Mesenchymal stem cell (in vitro differentiated cells and primary cell): ENCODE measurements around the gene ANKRD9.

Experiments
- DNase-seq: peaks from one replicate; pipeline ENCODE4 v3.0.0-alpha.2; 2013
- H2AFZ ChIP-seq: one replicate; pipeline ENCODE4 v1.6.1; 2013; ENCODE audit warnings: low read depth, mild to moderate bottlenecking, control low read depth, inconsistent platforms, low read length, moderate library complexity
- H2AK5ac ChIP-seq: 2 replicates; pipeline ENCODE4 v1.6.1; 2013; ENCODE audit warnings: low read length, moderate library complexity, mild to moderate bottlenecking, inconsistent platforms; ENCODE audit not compliant: severe bottlenecking
- H2BK120ac ChIP-seq: one replicate; pipeline ENCODE4 v1.6.1; 2013; ENCODE audit warnings: low read depth, mild to moderate bottlenecking, inconsistent platforms, low read length, moderate library complexity
- H2BK12ac ChIP-seq, 2 experiments: one replicate each; pipeline ENCODE4 v1.6.1; 2013; ENCODE audit warnings: inconsistent platforms in 2 of 2, low read length in 2 of 2, mild to moderate bottlenecking in 2 of 2, moderate library complexity in 2 of 2, control low read depth in 1 of 2
- H2BK15ac ChIP-seq: one replicate; pipeline ENCODE4 v1.6.1; 2013; ENCODE audit warnings: mild to moderate bottlenecking, low read depth, inconsistent platforms; ENCODE audit not compliant: poor library complexity, severe bottlenecking
- H2BK5ac ChIP-seq: 2 replicates; pipeline ENCODE4 v1.6.1; 2013; ENCODE audit warnings: low read depth, mild to moderate bottlenecking, low read length, control low read depth, inconsistent platforms; ENCODE audit not compliant: poor library complexity, severe bottlenecking
- H3K14ac ChIP-seq, 2 experiments: one replicate each; pipeline ENCODE4 v1.6.1; 2013; ENCODE audit warnings: inconsistent platforms in 2 of 2, low read length in 2 of 2, control low read depth in 1 of 2, mild to moderate bottlenecking in 1 of 2, moderate library complexity in 1 of 2
- H3K18ac ChIP-seq, 2 experiments: one replicate each; pipeline ENCODE4 v1.6.1; 2013; ENCODE audit warnings: inconsistent platforms in 2 of 2, low read length in 2 of 2, control low read depth in 1 of 2, low read depth in 1 of 2, mild to moderate bottlenecking in 1 of 2
- H3K23ac ChIP-seq, 2 experiments: one replicate each; pipeline ENCODE4 v1.6.1; 2013; ENCODE audit warnings: inconsistent platforms in 2 of 2, low read length in 2 of 2, mild to moderate bottlenecking in 2 of 2, moderate library complexity in 2 of 2, control low read depth in 1 of 2
- H3K27ac ChIP-seq: 2 replicates; pipeline ENCODE4 v1.5.1; 2013; ENCODE audit warnings: mild to moderate bottlenecking, moderate library complexity, low read length, control low read depth, inconsistent platforms; ENCODE audit not compliant: poor library complexity, severe bottlenecking
- H3K27me3 ChIP-seq, 2 experiments: 2 replicates each; pipeline versions ENCODE4 v1.6.1 to v1.7.0; 2013; ENCODE audit warnings: low read length in 2 of 2, mild to moderate bottlenecking in 2 of 2, moderate library complexity in 2 of 2, control low read depth in 1 of 2, inconsistent platforms in 1 of 2; ENCODE audit not compliant: control insufficient read depth in 1 of 2, insufficient read depth in 1 of 2
- H3K36me3 ChIP-seq, 2 experiments: 2 replicates each; pipeline versions ENCODE4 v1.6.1 to v1.7.0; 2013; ENCODE audit warnings: low read length in 2 of 2, control low read depth in 1 of 2, inconsistent platforms in 1 of 2, low read depth in 1 of 2, mild to moderate bottlenecking in 1 of 2; ENCODE audit not compliant: insufficient read depth in 2 of 2, control insufficient read depth in 1 of 2
- H3K4ac ChIP-seq, 2 experiments: one replicate each; pipeline ENCODE4 v1.6.1; 2013; ENCODE audit warnings: inconsistent platforms in 2 of 2, low read length in 2 of 2, mild to moderate bottlenecking in 2 of 2, moderate library complexity in 2 of 2, control low read depth in 1 of 2, low read depth in 1 of 2
- H3K4me1 ChIP-seq: 2 replicates; pipeline ENCODE4 v1.6.1; 2013; ENCODE audit warnings: low read depth, low read length, control low read depth; ENCODE audit not compliant: control insufficient read depth, insufficient read depth
- H3K4me2 ChIP-seq: 2 replicates; pipeline ENCODE4 v1.6.1; 2013; ENCODE audit warnings: low read length, mild to moderate bottlenecking, inconsistent platforms; ENCODE audit not compliant: poor library complexity, severe bottlenecking
- H3K4me3 ChIP-seq, 2 experiments: 2 replicates each; pipeline versions ENCODE4 v1.5.1 to v1.7.0; 2013; ENCODE audit warnings: low read length in 2 of 2, mild to moderate bottlenecking in 2 of 2, control low read depth in 1 of 2, low read depth in 1 of 2; ENCODE audit not compliant: insufficient read depth in 1 of 2
- H3K79me1 ChIP-seq: replicated peaks from 2 replicates; pipeline ENCODE4 v1.6.1; 2013; ENCODE audit warnings: mild to moderate bottlenecking, control low read depth, low read length, inconsistent platforms; ENCODE audit not compliant: poor library complexity, severe bottlenecking
- H3K9ac ChIP-seq: 2 replicates; pipeline ENCODE4 v1.7.0; 2013; ENCODE audit warnings: mild to moderate bottlenecking, low read length, moderate library complexity
- H3K9me3 ChIP-seq: 2 replicates; pipeline ENCODE4 v1.7.0; 2013; ENCODE audit warnings: mild to moderate bottlenecking, low read length; ENCODE audit not compliant: control insufficient read depth
- H4K8ac ChIP-seq: one replicate; pipeline ENCODE4 v1.6.1; 2013; ENCODE audit warnings: inconsistent platforms, mild to moderate bottlenecking, low read length, moderate library complexity
- H4K91ac ChIP-seq: one replicate; pipeline ENCODE4 v1.6.1; 2013; ENCODE audit warnings: mild to moderate bottlenecking, low read length, inconsistent platforms
- WGBS: methylation state at CpG from one replicate; pipeline ENCODE4 v1.1.7; 2013; ENCODE audit warnings: mixed read lengths; 5-methylcytosine and 5-hydroxymethylcytosine counted together

The ANKRD9 gene

GRCh38 chr14:102525929-102526497 is 16.4 kb upstream of the ANKRD9 start:
- H3K79me1 ChIP-seq = no peaks in the 10 kb centered on the region
- H3K4me3 ChIP-seq = peak overlapping the region in 1 of 2 experiments; percentile 85
- H2BK5ac ChIP-seq = no peak overlapping the region
- no peak overlapping the region for H2AFZ ChIP-seq
- peak overlapping the region in 1 of 2 experiments; percentile 5 for H3K4ac ChIP-seq
- H3K9ac ChIP-seq = peak overlapping the region; percentile 84
- 87% methylated on average over 12 of the region's 12 CpGs for WGBS
- H2BK120ac ChIP-seq = peak overlapping the region; percentile 87
- H3K27ac ChIP-seq = no peak overlapping the region
- no peaks in the 10 kb centered on the region for H3K27me3 ChIP-seq
- no peak overlapping the region for H3K23ac ChIP-seq
- H4K8ac ChIP-seq = peak overlapping the region; percentile 91
- H3K18ac ChIP-seq = peak overlapping the region in 1 of 2 experiments; percentile 84
- H3K9me3 ChIP-seq = no peaks in the 10 kb centered on the region
- no peak overlapping the region for H2AK5ac ChIP-seq
- H4K91ac ChIP-seq = peak overlapping the region; percentile 84
- H2BK15ac ChIP-seq = peak overlapping the region; percentile 88
- H3K36me3 ChIP-seq = no peaks in the 10 kb centered on the region
- peak; percentile 36 for DNase-seq
- H3K4me1 ChIP-seq = peaks cover 12% of the 10 kb centered on the region
- H3K14ac ChIP-seq = no peak overlapping the region
- peak overlapping the region in 1 of 2 experiments; percentile 75 for H2BK12ac ChIP-seq
- H3K4me2 ChIP-seq = no peak overlapping the region

- H3K27me3 ChIP-seq = no peaks in the 10 kb centered on the region
- WGBS = 11% methylated on average over 10 of the region's 11 CpGs
- H3K79me1 ChIP-seq = no peaks in the 10 kb centered on the region
These were observed 15.8 kb upstream of the ANKRD9 start for GRCh38 chr14:102525219-102525928.

GRCh38 chr14:102524451-102525218 is 15.1 kb upstream of the ANKRD9 start:
- 2% methylated on average over 32 of the region's 32 CpGs for WGBS

More at GRCh38 chr14:102525219-102525928, 15.8 kb upstream of the ANKRD9 start:
- peak overlapping the region in 1 of 2 experiments; percentile 87 for H3K4ac ChIP-seq
- H3K27ac ChIP-seq = peak overlapping the region; percentile 45
- peak; percentile 82 for DNase-seq
- peak overlapping the region in 1 of 2 experiments; percentile 75 for H2BK12ac ChIP-seq
- peaks cover 12% of the 10 kb centered on the region for H3K4me1 ChIP-seq
- H2BK120ac ChIP-seq = no peak overlapping the region
- peak overlapping the region; percentile 78 for H3K4me2 ChIP-seq
- no peaks in the 10 kb centered on the region for H3K36me3 ChIP-seq
- peak overlapping the region; percentile 84 for H3K9ac ChIP-seq
- no peaks in the 10 kb centered on the region for H3K9me3 ChIP-seq
- H4K91ac ChIP-seq = peak overlapping the region; percentile 84
- H2BK5ac ChIP-seq = no peak overlapping the region
- H3K18ac ChIP-seq = peak overlapping the region; percentile 81 to 84
- H2BK15ac ChIP-seq = no peak overlapping the region
- no peak overlapping the region for H2AK5ac ChIP-seq
- H2AFZ ChIP-seq = peak overlapping the region; percentile 80
- no peak overlapping the region for H3K23ac ChIP-seq
- H4K8ac ChIP-seq = peak overlapping the region; percentile 91
- H3K14ac ChIP-seq = peak overlapping the region in 1 of 2 experiments; percentile 91
- H3K4me3 ChIP-seq = peak overlapping the region; percentile 71 to 85

More at GRCh38 chr14:102524451-102525218, 15.1 kb upstream of the ANKRD9 start:
- Histone ChIP-seq H2BK120ac (peak overlapping the region; percentile 97), H3K4ac (peak overlapping the region in 1 of 2 experiments; percentile 87), H3K9ac (peak overlapping the region; percentile 84), H4K8ac (peak overlapping the region; percentile 79), H3K4me3 (peak overlapping the region; percentile 71 to 85), H2BK15ac (no peak overlapping the region), H3K4me1 (peaks cover 12% of the 10 kb centered on the region), H3K9me3 (no peaks in the 10 kb centered on the region), H2BK12ac (peak overlapping the region in 1 of 2 experiments; percentile 61), H3K14ac (peak overlapping the region in 1 of 2 experiments; percentile 91), H3K79me1 (no peaks in the 10 kb centered on the region), H2AK5ac (no peak overlapping the region), H3K27ac (peak overlapping the region; percentile 45), H3K27me3 (no peaks in the 10 kb centered on the region), H3K4me2 (peak overlapping the region; percentile 78), H3K18ac (peak overlapping the region; percentile 40 to 81), H4K91ac (no peak overlapping the region), H2BK5ac (no peak overlapping the region), H2AFZ (peak overlapping the region; percentile 80), H3K23ac (no peak overlapping the region), H3K36me3 (no peaks in the 10 kb centered on the region)
- DNase-seq = peak; percentile 98
